ENCODE results near the gene PPP2R2B. TPM values are rescaled to one million over a fixed set of nuclear protein-coding genes. Genes with fewer than 3 reads are reported as not detected.

The PPP2R2B gene
- polyA plus RNA-seq, 2 of the 4 experiments (the other 2 are of a cell fraction): not detected

GRCh38 chr5:146623009-146623408 lies 255.5 kb downstream of the PPP2R2B start:
- ATAC-seq: no peak

GRCh38 chr5:146622391-146622790 lies 256.2 kb downstream of the PPP2R2B start:
- CTCF ChIA-PET: interaction anchor here (0.9 to 1.4 kb wide), 4 partner anchors 19 to 343 kb away, joined by 3 read pairs; no protein-coding TSS in a partner anchor
- POLR2A ChIA-PET: no interaction called here
- TF ChIP-seq CTCF (IDR thresholded peaks at IDR 0.05) (peak; percentile 24; the same call in 2 of the 3 replicates), HES2 (IDR thresholded peaks at IDR 0.05) (no peak)
- no peaks in the 10 kb centered on the region for H3K4me1 ChIP-seq
- DNase-seq (ENCODE audit: low read depth in 1 of 2, low spot score in 1 of 2): no peak
- no peak for FAIRE-seq
- H3K9me3 ChIP-seq: no peaks in the 10 kb centered on the region
- 0% methylated on average over 1 of the region's 1 CpG for WGBS (ENCODE audit: missing lambda C conversion rate)
- H3K4me2 ChIP-seq: no peak overlapping the region
- no peak overlapping the region for H3K27ac ChIP-seq
- ATAC-seq: peak in 1 of 2 experiments; percentile 41; a peak in 1 of 6 replicates
- no peak overlapping the region for H3K4me3 ChIP-seq

More at GRCh38 chr5:146623009-146623408, 255.5 kb downstream of the PPP2R2B start:
- H3K4me2 ChIP-seq: no peak overlapping the region
- no peak overlapping the region for H3K4me3 ChIP-seq
- H3K4me1 ChIP-seq: no peaks in the 10 kb centered on the region
- no peaks in the 10 kb centered on the region for H3K9me3 ChIP-seq
- no peak overlapping the region for H3K27ac ChIP-seq
- TF ChIP-seq PBX3 (IDR thresholded peaks at IDR 0.05) (no peak), JUN (IDR thresholded peaks at IDR 0.05) (no peak), BHLHE40 (IDR thresholded peaks at IDR 0.05; ENCODE audit: low read depth, low read length) (no peak), E2F6 (IDR thresholded peaks at IDR 0.05; ENCODE audit: borderline replicate concordance, low read depth) (no peak), CBX2 (IDR thresholded peaks at IDR 0.05; ENCODE audit: borderline replicate concordance, low read depth) (no peak), MYC (IDR thresholded peaks at IDR 0.05; ENCODE audit: borderline replicate concordance, low read length) (no peak), CEBPB (IDR thresholded peaks at IDR 0.05) (no peak), PHF8 (IDR thresholded peaks at IDR 0.05; ENCODE audit: borderline replicate concordance, low read depth) (no peak)
- FAIRE-seq (no peak), DNase-seq (ENCODE audit: low read depth in 1 of 2, low spot score in 1 of 2) (no peak)
- 54% methylated on average over 5 of the region's 5 CpGs for WGBS (ENCODE audit: missing lambda C conversion rate)
- CTCF ChIA-PET: interaction anchor here (0.9 to 1.4 kb wide), 4 partner anchors 20 to 342 kb away, joined by 3 read pairs; no protein-coding TSS in a partner anchor
- POLR2A ChIA-PET: no interaction called here

GRCh38 chr5:146620669-146621051 lies 257.9 kb downstream of the PPP2R2B start:
- DNase-seq (ENCODE audit: low read depth in 1 of 2, low spot score in 1 of 2) (no peak), FAIRE-seq (no peak), ATAC-seq (0 out of 6 replicates have a peak, but pooled peaks of 1 of the 2 experiments have one; percentile 20)
- Histone ChIP-seq H3K4me1 (no peaks in the 10 kb centered on the region), H3K4me3 (no peak overlapping the region), H3K4me2 (no peak overlapping the region), H3K27ac (no peak overlapping the region), H3K9me3 (no peaks in the 10 kb centered on the region; the same call in 2 of the 3 replicates)
- 5% methylated on average over 5 of the region's 5 CpGs for WGBS (ENCODE audit: missing lambda C conversion rate)
- CTCF ChIA-PET: interaction anchor here (1.5 kb wide), 1 partner anchor 18 kb away, joined by 6 read pairs; no protein-coding TSS in a partner anchor
- POLR2A ChIA-PET: no interaction called here
- TF ChIP-seq CBX2 (IDR thresholded peaks at IDR 0.05; ENCODE audit: borderline replicate concordance, low read depth) (no peak), HDAC2 (IDR thresholded peaks at IDR 0.05) (no peak), ZC3H11A (IDR thresholded peaks at IDR 0.05) (no peak)

- Histone ChIP-seq H3K4me3 (no peak overlapping the region), H3K4me1 (no peaks in the 10 kb centered on the region), H3K27ac (no peak overlapping the region), H3K9me3 (no peaks in the 10 kb centered on the region; the same call in 2 of the 3 replicates), H3K4me2 (no peak overlapping the region)
- no peak for ATAC-seq
- no peak for FAIRE-seq
- 31% methylated on average over 10 of the region's 10 CpGs for WGBS (ENCODE audit: missing lambda C conversion rate)
- CTCF ChIA-PET: interaction anchor here (1.5 kb wide), 1 partner anchor 19 kb away, joined by 6 read pairs; no protein-coding TSS in a partner anchor
- TF ChIP-seq HEYL (CRISPR knock-in tag; IDR thresholded peaks at IDR 0.05): no peak
- TF ChIP-seq E2F6 (IDR thresholded peaks at IDR 0.05; ENCODE audit: borderline replicate concordance, low read depth): no peak
- TF ChIP-seq HOXA7 (CRISPR knock-in tag; IDR thresholded peaks at IDR 0.05): no peak
- TF ChIP-seq NPAS2 (CRISPR knock-in tag; IDR thresholded peaks at IDR 0.05; ENCODE audit: borderline replicate concordance): no peak
- no peak for TF ChIP-seq ZC3H11A (IDR thresholded peaks at IDR 0.05)
- TF ChIP-seq BHLHE40 (IDR thresholded peaks at IDR 0.05; ENCODE audit: low read depth, low read length): no peak
- no peak for TF ChIP-seq CHD4 (IDR thresholded peaks at IDR 0.05; ENCODE audit: borderline replicate concordance)
- no peak for TF ChIP-seq FOXS1 (CRISPR knock-in tag; IDR thresholded peaks at IDR 0.05)
- DNase-seq (ENCODE audit: low read depth in 1 of 2, low spot score in 1 of 2): no peak
- POLR2A ChIA-PET: no interaction called here
These were observed 258.4 kb downstream of the PPP2R2B start for GRCh38 chr5:146620031-146620668.
